Adrenal gland (tissue), 12 donors: ENCODE data around the gene SHE. TPM values are rescaled to one million over a fixed set of nuclear protein-coding genes. Genes with fewer than 3 reads are reported as not detected.
A peak's percentile ranks its signal among the peaks of the same experiment; 100 is the strongest.

Source experiments
- DNase-seq, 7 donors: peaks; one replicate each; pipeline ENCODE4 v3.0.0-alpha.2; 2019 to 2020
- H3K27ac ChIP-seq, 5 donors: fragments of 200-600 bp; sonication (generic) in 4 of 5; 1 replicate in 3 of 5; 2 replicates in 2 of 5; pipeline versions ENCODE4 v1.5.1 to v1.8.0; 2016 to 2020; ENCODE audit warnings: mild to moderate bottlenecking in 1 of 5
- H3K27me3 ChIP-seq: fragments of 200-600 bp; 2 replicates; pipeline ENCODE4 v1.8.0; 2021
- H3K36me3 ChIP-seq, 2 donors: fragments of 200-600 bp; replicated peaks in 1 of 2; 1 replicate in 1 of 2; 2 replicates in 1 of 2; pipeline versions ENCODE4 v1.5.1 to v1.8.0; 2018 to 2022
- H3K4me1 ChIP-seq, 2 donors: fragments of 200-600 bp; replicated peaks in 1 of 2; 1 replicate in 1 of 2; 2 replicates in 1 of 2; pipeline versions ENCODE4 v1.5.1 to v1.8.0; 2018 to 2021
- H3K4me3 ChIP-seq, 4 donors: fragments of 200-600 bp; sonication (generic) in 3 of 4; one replicate each; pipeline ENCODE4 v1.5.1; 2016 to 2018
- H3K9me3 ChIP-seq, 3 donors: fragments of 200-600 bp; sonication (generic) in 1 of 3; replicated peaks in 1 of 3; 1 replicate in 2 of 3; 2 replicates in 1 of 3; pipeline versions ENCODE4 v1.5.1 to v1.8.0; 2016 to 2021
- CTCF ChIP-seq, 6 experiments: fragments of 450-650 bp in 4 of 6; fragments of 200-600 bp in 2 of 6; sonication (generic) in 1 of 6; IDR thresholded peaks; 1 replicate in 5 of 6; 2 replicates in 1 of 6; pipeline versions ENCODE4 v1.5.1 to v1.8.0; 2016 to 2021; ENCODE audit warnings: antibody characterized with exemption in 6 of 6, mild to moderate bottlenecking in 2 of 6, moderate library complexity in 1 of 6
- POLR2A ChIP-seq, 2 donors: fragments of 450-650 bp; IDR thresholded peaks; one replicate each; pipeline ENCODE4 v1.6.1; 2017; ENCODE audit warnings: antibody characterized with exemption in 2 of 2, mild to moderate bottlenecking in 2 of 2, moderate library complexity in 1 of 2
- WGBS, 4 donors: extraction: QIAGEN DNeasy Blood & Tissue Kit in 2 of 4; methylation state at CpG; one replicate each; pipeline versions ENCODE4 v1.1.5 to v1.1.7; 2013 to 2017; 5-methylcytosine and 5-hydroxymethylcytosine counted together
- intact Hi-C, 2 donors: fragments of 100-400 bp; cut with DNase I; formaldehyde crosslinking; loops; one replicate each; pipeline versions ENCODE4 v1.14.1 to v1.15.0; 2022 to 2023
- polyA plus RNA-seq, 3 donors: library from polyadenylated mRNA; stranded (reverse); fragments of 200-250 nt in 2 of 3; fragments of 350-450 nt in 1 of 3; fragmentation: Illumina TruSeq in 1 of 3; extraction: RNeasy Lipid Tissue Mini Kit (QIAGEN cat#74804) in 1 of 3; gene quantifications; one replicate each; pipeline ENCODE4 v1.2.3, GENCODE V29; 2013 to 2014
- total RNA-seq, 9 donors: library from RNA; depleted of rRNA in 4 of 9; stranded (reverse); fragments of >200 nt in 4 of 9; fragments of 120-200 nt in 1 of 9; fragmentation: NEBNext Ultra II Directional in 1 of 9; extraction: Animal tissue kit (Norgen Biotek cat#: 25700) in 1 of 9; gene quantifications; one replicate each; pipeline versions ENCODE4 v1.1.0 to v1.2.4, GENCODE V29; 2013 to 2023
- donor health status: healthy with polysubstance abuse.
- donor health status: Bipolar disorder and iron deficiency.
- donor health status: DM: yes; HTN: yes; CAD: no.
- donor health status: DM: no; HTN: no; CAD: no.
- donor health status: DM: no; HTN: no; CAD: no.
- donor health status: DM: yes; HTN: yes; CAD: no.

The SHE gene
- total and polyA plus RNA-seq, 12 donors: 6.4 to 30.7 (median 17.1) TPM

DNA sequence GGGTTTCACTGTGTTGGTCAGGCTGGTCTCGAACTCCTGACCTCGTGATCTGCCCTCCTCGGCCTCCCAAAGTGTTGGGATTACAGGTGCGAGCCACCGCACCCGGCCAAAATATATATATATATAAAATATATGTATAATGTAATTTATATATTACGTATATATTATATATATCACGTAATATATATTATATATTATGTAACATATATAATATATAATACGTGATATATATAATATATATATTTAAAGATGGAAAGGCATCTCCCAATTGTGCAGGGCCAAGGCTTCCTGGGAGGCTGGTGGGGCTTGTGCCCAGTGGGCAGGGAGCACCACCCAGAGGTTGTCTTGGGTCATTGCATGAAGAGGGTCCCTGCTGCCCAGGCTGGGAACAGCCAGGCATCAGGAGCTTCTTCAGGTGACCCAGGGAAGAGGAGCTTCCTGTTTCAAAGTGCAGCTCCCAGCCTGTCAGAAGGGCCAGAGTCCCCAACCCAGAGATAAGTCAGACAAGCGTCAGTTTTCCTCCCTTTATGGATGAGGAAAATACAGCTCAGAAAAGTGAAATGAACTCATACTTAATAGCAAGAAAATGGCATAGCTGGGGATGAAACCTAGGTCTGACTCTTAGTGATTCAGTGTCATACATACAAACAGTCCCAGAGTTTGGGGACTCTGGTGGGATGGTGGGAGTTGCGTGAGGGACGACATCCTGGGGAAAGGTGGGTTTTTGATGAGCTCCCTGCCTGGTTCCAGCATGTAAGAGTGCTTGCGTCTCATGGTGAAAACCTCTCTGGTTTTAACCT, 44.3 kb upstream of the SHE start:
- Histone ChIP-seq H3K27me3 (no peaks in the 10 kb centered on the region), H3K27ac (peak overlapping the region in 1 of 5 donors; percentile 50), H3K4me1 (peaks cover 8 to 19% of the 10 kb centered on the region in 2 donors), H3K4me3 (no peak overlapping the region), H3K36me3 (peaks cover 0 to 26% of the 10 kb centered on the region in 2 donors), H3K9me3 (no peaks in the 10 kb centered on the region)
- WGBS, 4 donors: 69 to 79% (median 71%) methylated on average over 13 of the region's 13 CpGs
- intact Hi-C loops: loop anchor here in 1 of 2 donors (5.0 kb wide), 1 partner anchor 59 kb away; no protein-coding TSS in a partner anchor
- peak; percentile 63 to 82 (median 73) for DNase-seq
- TF ChIP-seq POLR2A (IDR thresholded peaks at IDR 0.05) (no peak), CTCF (IDR thresholded peaks at IDR 0.05) (peak; percentile 77 to 87 (median 82))

DNA sequence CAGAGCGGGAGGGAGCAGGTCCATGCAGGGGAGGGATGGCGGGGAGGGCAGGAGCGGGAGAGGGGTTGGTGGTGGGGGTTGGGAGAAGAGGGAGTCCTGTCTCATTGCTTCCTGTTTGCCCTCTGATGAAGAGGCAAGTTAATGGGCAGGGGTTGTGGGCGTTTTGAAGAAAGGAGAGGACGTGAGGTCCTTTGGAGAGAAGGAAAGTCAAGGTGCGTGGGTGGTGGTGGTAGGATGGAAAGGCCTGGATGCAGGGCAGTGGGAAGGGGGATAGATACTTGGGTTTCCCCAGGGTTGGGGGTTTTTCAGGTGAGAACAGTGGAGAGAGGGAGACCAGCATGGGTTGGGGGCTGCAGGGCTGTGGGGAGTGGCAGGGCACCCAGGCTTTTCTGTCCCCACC, 39.0 kb upstream of the SHE start:
- no peak for DNase-seq
- no peak overlapping the region for H3K27ac ChIP-seq
- H3K36me3 ChIP-seq: no peaks in the 10 kb centered on the region
- intact Hi-C loops: no loop called here
- H3K9me3 ChIP-seq: no peaks in the 10 kb centered on the region
- H3K27me3 ChIP-seq: no peaks in the 10 kb centered on the region
- no peak overlapping the region for H3K4me3 ChIP-seq
- no peak for TF ChIP-seq POLR2A (IDR thresholded peaks at IDR 0.05)
- TF ChIP-seq CTCF (IDR thresholded peaks at IDR 0.05): no peak
- WGBS, 4 donors: 75 to 88% (median 80%) methylated on average over 6 of the region's 6 CpGs
- H3K4me1 ChIP-seq: no peaks in the 10 kb centered on the region

GRCh38 chr1:154539486-154540483, 37.6 kb upstream of the SHE start:
- intact Hi-C loops: no loop called here
- WGBS, 4 donors: 85 to 91% (median 89%) methylated on average over 9 of the region's 9 CpGs

More at GRCh38 chr1:154539486-154540483, 37.6 kb upstream of the SHE start:
- no peaks in the 10 kb centered on the region for H3K9me3 ChIP-seq
- H3K4me1 ChIP-seq: no peaks in the 10 kb centered on the region
- no peaks in the 10 kb centered on the region for H3K27me3 ChIP-seq
- no peak overlapping the region for H3K27ac ChIP-seq
- TF ChIP-seq POLR2A (IDR thresholded peaks at IDR 0.05) (no peak), CTCF (IDR thresholded peaks at IDR 0.05) (no peak)
- no peaks in the 10 kb centered on the region for H3K36me3 ChIP-seq
- no peak overlapping the region for H3K4me3 ChIP-seq
- DNase-seq: no peak
